NB4 (cell line): ENCODE measurements around the gene TENM4.

Experiments
- DNase-seq: peaks from one replicate; pipeline ENCODE4 v3.0.0; 2010; ENCODE audit warnings: low read depth
- H3K4me3 ChIP-seq: one replicate; pipeline ENCODE4 v1.5.1; 2011; ENCODE audit warnings: mild to moderate bottlenecking, low read depth, low read length, moderate library complexity
- MYC ChIP-seq: IDR thresholded peaks from 2 replicates; pipeline ENCODE4 v1.6.1; 2011; ENCODE audit warnings: low read depth, low read length
- POLR2A ChIP-seq: IDR thresholded peaks from 2 replicates; pipeline ENCODE4 v1.6.1; 2011; ENCODE audit warnings: mild to moderate bottlenecking; ENCODE audit not compliant: insufficient read length; ENCODE audit errors: extremely low read depth
- TF ChIP-seq, protein P1 (sequence below): IDR thresholded peaks from 2 replicates; pipeline ENCODE4 v1.6.1; 2011; ENCODE audit warnings: low read depth, low read length
- TF ChIP-seq, protein P2 (sequence below): IDR thresholded peaks from one replicate; pipeline ENCODE4 v1.5.1; 2012; ENCODE audit warnings: low read depth, low read length

The TENM4 gene

DNA sequence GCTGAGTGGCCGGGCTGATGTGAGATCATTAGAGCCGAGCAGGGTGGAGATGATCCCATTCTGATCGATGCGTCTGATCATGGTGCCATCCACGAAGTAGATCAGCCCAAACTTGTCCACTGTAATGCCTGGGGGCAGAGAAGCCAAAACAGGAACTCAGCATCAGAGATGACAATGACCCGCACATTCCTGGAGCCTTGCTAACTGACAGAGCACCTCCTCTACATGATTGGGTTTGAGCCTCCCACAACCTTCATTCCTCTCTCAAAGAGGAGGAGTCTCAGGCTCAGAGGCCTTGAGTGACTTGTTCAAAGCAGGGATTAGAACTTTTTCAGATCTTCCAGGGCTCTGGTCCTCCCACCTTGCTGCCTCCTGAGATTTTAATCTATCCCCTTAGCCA, 732.4 kb downstream of the TENM4 start:
- DNase-seq: no peak
- no peak overlapping the region for H3K4me3 ChIP-seq
- TF ChIP-seq, protein P1, sequence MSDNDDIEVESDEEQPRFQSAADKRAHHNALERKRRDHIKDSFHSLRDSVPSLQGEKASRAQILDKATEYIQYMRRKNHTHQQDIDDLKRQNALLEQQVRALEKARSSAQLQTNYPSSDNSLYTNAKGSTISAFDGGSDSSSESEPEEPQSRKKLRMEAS: no peak
- TF ChIP-seq, protein P2, sequence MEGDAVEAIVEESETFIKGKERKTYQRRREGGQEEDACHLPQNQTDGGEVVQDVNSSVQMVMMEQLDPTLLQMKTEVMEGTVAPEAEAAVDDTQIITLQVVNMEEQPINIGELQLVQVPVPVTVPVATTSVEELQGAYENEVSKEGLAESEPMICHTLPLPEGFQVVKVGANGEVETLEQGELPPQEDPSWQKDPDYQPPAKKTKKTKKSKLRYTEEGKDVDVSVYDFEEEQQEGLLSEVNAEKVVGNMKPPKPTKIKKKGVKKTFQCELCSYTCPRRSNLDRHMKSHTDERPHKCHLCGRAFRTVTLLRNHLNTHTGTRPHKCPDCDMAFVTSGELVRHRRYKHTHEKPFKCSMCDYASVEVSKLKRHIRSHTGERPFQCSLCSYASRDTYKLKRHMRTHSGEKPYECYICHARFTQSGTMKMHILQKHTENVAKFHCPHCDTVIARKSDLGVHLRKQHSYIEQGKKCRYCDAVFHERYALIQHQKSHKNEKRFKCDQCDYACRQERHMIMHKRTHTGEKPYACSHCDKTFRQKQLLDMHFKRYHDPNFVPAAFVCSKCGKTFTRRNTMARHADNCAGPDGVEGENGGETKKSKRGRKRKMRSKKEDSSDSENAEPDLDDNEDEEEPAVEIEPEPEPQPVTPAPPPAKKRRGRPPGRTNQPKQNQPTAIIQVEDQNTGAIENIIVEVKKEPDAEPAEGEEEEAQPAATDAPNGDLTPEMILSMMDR: no peak
- no peak for TF ChIP-seq MYC
- TF ChIP-seq POLR2A: no peak

DNA sequence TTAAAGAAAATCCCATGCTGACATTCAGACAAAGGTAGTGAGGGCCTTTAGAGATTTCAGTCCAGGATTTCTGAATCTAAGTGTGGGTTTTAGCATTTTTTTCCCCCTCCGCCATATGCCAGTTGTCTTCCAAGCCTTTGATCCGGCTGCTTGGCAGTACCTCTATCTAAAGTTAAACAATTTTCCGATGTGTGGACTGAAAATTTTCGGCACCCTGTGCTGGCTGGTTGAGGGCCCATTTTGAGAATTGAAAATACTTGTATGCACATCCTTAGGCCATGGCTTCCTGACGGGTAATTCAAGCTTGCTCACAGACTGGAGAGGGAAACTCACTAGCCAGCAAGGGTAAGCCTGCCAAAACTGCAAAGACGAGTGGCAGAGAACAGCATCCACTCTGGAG, 734.3 kb downstream of the TENM4 start:
- H3K4me3 ChIP-seq: no peak overlapping the region
- DNase-seq: no peak
- TF ChIP-seq MYC: no peak
- TF ChIP-seq, protein P1: no peak
- TF ChIP-seq POLR2A: no peak
- TF ChIP-seq, protein P2: no peak

DNA sequence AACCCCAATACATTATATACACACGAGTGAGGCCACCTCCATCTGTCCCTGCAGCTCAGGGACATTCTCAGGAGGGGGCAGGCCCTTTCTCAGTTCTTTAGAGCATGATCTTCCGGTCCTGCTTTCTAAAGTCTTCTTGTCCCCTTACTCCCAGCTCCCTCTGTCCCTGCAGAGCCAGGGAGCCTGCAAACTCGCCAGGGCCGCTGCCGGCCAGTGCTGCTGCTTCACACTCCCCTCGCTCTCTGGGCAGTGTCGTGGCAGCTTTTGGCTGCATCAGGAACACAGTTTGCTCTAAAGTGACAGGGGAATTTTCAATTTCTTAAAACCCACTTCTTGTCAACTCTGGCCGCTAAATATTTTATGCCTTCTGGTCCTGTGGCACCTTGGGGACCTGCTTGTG, 736.0 kb downstream of the TENM4 start:
- TF ChIP-seq, protein P2: no peak
- TF ChIP-seq MYC (no peak), POLR2A (no peak)
- TF ChIP-seq, protein P1: no peak
- no peak for DNase-seq
- H3K4me3 ChIP-seq: no peak overlapping the region

DNA sequence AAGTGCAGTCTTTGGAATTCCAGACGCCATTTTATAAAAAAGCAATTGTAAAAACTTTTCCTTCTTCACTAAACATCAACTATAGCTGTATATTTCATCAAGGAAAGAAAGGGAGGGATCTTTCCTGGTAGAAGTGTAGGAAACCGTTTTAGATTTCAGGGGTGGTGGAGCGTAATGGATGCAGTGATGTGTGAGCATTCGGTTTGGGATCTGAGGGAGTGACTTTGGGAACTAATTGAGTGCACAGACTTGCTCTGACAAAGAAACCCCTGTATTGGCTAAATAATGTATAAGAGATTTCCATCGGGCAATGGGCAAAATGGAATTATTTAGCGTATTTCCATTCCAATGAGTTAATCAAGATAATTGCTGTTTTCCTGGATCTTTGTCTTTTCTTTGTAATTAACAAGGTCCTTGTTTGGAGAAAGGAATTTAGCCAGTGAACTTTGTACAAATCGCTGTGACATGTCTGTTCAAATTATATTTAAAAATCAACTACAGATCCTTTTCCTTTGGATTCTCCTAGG, 741.2 kb downstream of the TENM4 start:
- DNase-seq: no peak
- TF ChIP-seq POLR2A: no peak
- TF ChIP-seq, protein P1: no peak
- TF ChIP-seq, protein P2: no peak
- no peak for TF ChIP-seq MYC
- no peak overlapping the region for H3K4me3 ChIP-seq

DNA sequence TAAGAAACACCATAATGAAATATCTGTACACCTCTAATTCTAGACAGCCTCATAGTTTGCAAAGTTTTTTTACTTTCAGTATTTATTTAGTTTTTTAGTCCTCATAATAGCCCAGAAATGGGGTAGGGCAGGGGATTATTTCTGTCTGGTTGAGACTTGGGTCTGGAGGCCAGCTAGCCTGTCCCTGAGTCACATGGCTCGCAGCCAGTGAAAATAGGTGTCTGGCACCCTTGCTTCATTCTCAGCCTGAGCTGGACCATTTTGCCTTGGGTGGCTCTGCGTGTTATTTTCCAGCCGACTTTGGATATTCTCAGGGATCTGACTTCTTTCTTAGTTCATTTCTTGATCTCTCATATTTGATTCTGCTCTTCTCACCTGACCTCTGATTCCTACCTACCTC, 742.2 kb downstream of the TENM4 start:
- DNase-seq: no peak
- H3K4me3 ChIP-seq: no peak overlapping the region
- TF ChIP-seq POLR2A: no peak
- TF ChIP-seq, protein P2: no peak
- TF ChIP-seq MYC: no peak
- TF ChIP-seq, protein P1: no peak

DNA sequence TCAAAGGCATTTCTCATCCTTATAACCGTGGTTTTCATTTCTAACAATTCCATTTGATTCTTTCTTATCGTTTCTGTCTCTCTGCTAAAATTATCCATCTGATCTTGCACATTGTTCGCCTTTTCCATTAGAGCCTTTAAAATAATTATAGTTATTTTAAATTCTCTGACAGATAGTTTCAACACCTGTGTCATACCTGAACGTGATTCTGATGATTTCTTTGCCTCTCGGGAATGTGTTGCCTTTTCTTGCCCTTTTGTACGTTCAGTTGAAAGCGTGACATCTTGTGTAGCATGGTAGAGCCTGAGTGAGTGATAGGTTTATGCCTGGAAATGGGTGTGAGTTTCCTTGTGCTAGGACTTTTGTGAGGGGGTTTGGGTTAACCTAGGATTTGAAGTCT, 744.7 kb downstream of the TENM4 start:
- DNase-seq: no peak
- TF ChIP-seq POLR2A (no peak), MYC (no peak)
- TF ChIP-seq, protein P1: no peak
- TF ChIP-seq, protein P2: no peak
- H3K4me3 ChIP-seq: no peak overlapping the region
